HepG2 (cell line): ENCODE data around the gene APBB3. TPM values are rescaled to one million over a fixed set of nuclear protein-coding genes. Genes with fewer than 3 reads are reported as not detected.

ENCODE experiments used
- CENPX ChIP-seq: sonication (generic); formaldehyde crosslinking; IDR thresholded peaks from 2 replicates; pipeline ENCODE4 v1.9.0; 2021; ENCODE audit warnings: mild to moderate bottlenecking, missing genetic modification reagents, moderate library complexity
- HMGA1 ChIP-seq: sonication (generic); formaldehyde crosslinking; conservative IDR thresholded peaks from 2 replicates; pipeline ENCODE4 v1.4.0; 2020; ENCODE audit warnings: missing genetic modification reagents
- HOXD1 ChIP-seq: sonication (generic); formaldehyde crosslinking; IDR thresholded peaks from 2 replicates; pipeline ENCODE4 v1.5.0; 2020; ENCODE audit warnings: missing genetic modification reagents
- JUND ChIP-seq: sonication (generic); formaldehyde crosslinking; IDR thresholded peaks from 2 replicates; pipeline ENCODE4 v1.8.0; 2022; ENCODE audit warnings: mild to moderate bottlenecking, missing genetic modification reagents
- KMT2B ChIP-seq: IDR thresholded peaks from 2 replicates; pipeline ENCODE4 v1.6.1; 2016; ENCODE audit warnings: missing genetic modification reagents, missing compliant biosample characterization
- MXI1 ChIP-seq: IDR thresholded peaks from 3 replicates; pipeline ENCODE4 v1.6.1; 2012; ENCODE audit warnings: low read depth, low read length, inconsistent platforms, borderline replicate concordance
- POLR2A ChIP-seq, 2 experiments: IDR thresholded peaks; 2 replicates each; pipeline ENCODE4 v1.6.1; 2011; ENCODE audit warnings: low read depth in 2 of 2, low read length in 2 of 2, mild to moderate bottlenecking in 1 of 2, moderate library complexity in 1 of 2; ENCODE audit not compliant: insufficient read depth in 1 of 2
- PRMT3 ChIP-seq: sonication (generic); formaldehyde crosslinking; IDR thresholded peaks from 2 replicates; pipeline ENCODE4 v1.8.1; 2022; ENCODE audit warnings: low read depth, mild to moderate bottlenecking, moderate library complexity, missing genetic modification reagents, borderline replicate concordance
- RAD21 ChIP-seq: fragments of 450-650 bp; formaldehyde crosslinking; IDR thresholded peaks from 2 replicates; pipeline ENCODE4 v1.5.0; 2020; ENCODE audit warnings: mild to moderate bottlenecking
- SMYD3 ChIP-seq: sonication (generic); formaldehyde crosslinking; IDR thresholded peaks from 2 replicates; pipeline ENCODE4 v1.8.1; 2023; ENCODE audit warnings: mild to moderate bottlenecking, missing genetic modification reagents
- SRSF9 ChIP-seq: fragments of 200-400 bp; formaldehyde crosslinking; IDR thresholded peaks from 2 replicates; pipeline ENCODE4 v1.6.1; 2018; ENCODE audit warnings: borderline replicate concordance, mild to moderate bottlenecking, low read depth, low read length; ENCODE audit not compliant: insufficient read depth, poor library complexity, severe bottlenecking
- TBX2 ChIP-seq: sonication (generic); formaldehyde crosslinking; IDR thresholded peaks from 2 replicates; pipeline ENCODE4 v1.5.0; 2020; ENCODE audit warnings: missing genetic modification reagents, mild to moderate bottlenecking, borderline replicate concordance
- TCF7 ChIP-seq: sonication (generic); IDR thresholded peaks from 2 replicates; pipeline ENCODE4 v1.6.1; 2016; ENCODE audit warnings: antibody characterized with exemption, low read depth
- TP53 ChIP-seq: sonication (generic); formaldehyde crosslinking; conservative IDR thresholded peaks from 2 replicates; pipeline ENCODE4 v1.4.0; 2020; ENCODE audit warnings: missing genetic modification reagents
- ZEB1 ChIP-seq: IDR thresholded peaks from 2 replicates; pipeline ENCODE4 v1.6.1; 2012; ENCODE audit warnings: mild to moderate bottlenecking, low read depth, inconsistent platforms; ENCODE audit not compliant: insufficient replicate concordance
- ZFP41 ChIP-seq: sonication (generic); formaldehyde crosslinking; IDR thresholded peaks from 2 replicates; pipeline ENCODE4 v1.4.0; 2020; ENCODE audit warnings: mild to moderate bottlenecking, missing genetic modification reagents, borderline replicate concordance
- ZFY ChIP-seq: sonication (generic); formaldehyde crosslinking; IDR thresholded peaks from 2 replicates; pipeline ENCODE4 v1.4.0; 2020; ENCODE audit warnings: missing genetic modification reagents
- ZKSCAN8 ChIP-seq: IDR thresholded peaks from 2 replicates; pipeline ENCODE4 v1.6.1; 2016; ENCODE audit warnings: borderline replicate concordance, missing genetic modification reagents, missing compliant biosample characterization
- ZNF232 ChIP-seq: sonication (generic); formaldehyde crosslinking; IDR thresholded peaks from 2 replicates; pipeline ENCODE4 v1.4.0; 2020; ENCODE audit warnings: missing genetic modification reagents, borderline replicate concordance
- ZNF530 ChIP-seq: sonication (generic); formaldehyde crosslinking; IDR thresholded peaks from 2 replicates; pipeline ENCODE4 v1.5.0; 2020; ENCODE audit warnings: low read depth, mild to moderate bottlenecking, missing genetic modification reagents
- ZNF563 ChIP-seq: sonication (generic); formaldehyde crosslinking; IDR thresholded peaks from 2 replicates; pipeline ENCODE4 v1.8.0; 2022; ENCODE audit warnings: mild to moderate bottlenecking, moderate library complexity, missing genetic modification reagents
- ZNF747 ChIP-seq: sonication (generic); formaldehyde crosslinking; IDR thresholded peaks from 2 replicates; pipeline ENCODE4 v1.8.1; 2023; ENCODE audit warnings: missing genetic modification reagents, mild to moderate bottlenecking, borderline replicate concordance
- polyA plus RNA-seq, 8 experiments: library from polyadenylated mRNA; depleted of rRNA in 3 of 8; stranded (reverse) in 7 of 8; unstranded in 1 of 8; fragments of >200 nt; fragmentation: Illumina TruSeq in 4 of 8; extraction: Trizol in 4 of 8; gene quantifications; 2 replicates each; pipeline versions ENCODE4 v1.2.1 to v1.2.3, GENCODE V29; 2011 to 2016; ENCODE audit warnings: low read depth in 4 of 8, missing spikeins in 1 of 8, mixed read lengths in 1 of 8; ENCODE audit not compliant: insufficient read depth in 1 of 8
- total RNA-seq, 5 experiments: library from RNA; depleted of rRNA; stranded (reverse); fragments of >200 nt; fragmentation: Illumina TruSeq; extraction: Trizol; gene quantifications; 2 replicates each; pipeline ENCODE4 v1.2.3, GENCODE V29; 2016; ENCODE audit warnings: low read depth in 1 of 5
- TF ChIP-seq, protein P1 (sequence below): sonication (generic); formaldehyde crosslinking; IDR thresholded peaks from 2 replicates; pipeline ENCODE4 v1.5.0; 2020; ENCODE audit warnings: missing genetic modification reagents, mild to moderate bottlenecking, borderline replicate concordance
- TF ChIP-seq, protein P2 (sequence below): IDR thresholded peaks from 2 replicates; pipeline ENCODE4 v1.6.1; 2016; ENCODE audit warnings: missing compliant biosample characterization, missing genetic modification reagents, borderline replicate concordance
- TF ChIP-seq, protein P3 (sequence below): sonication (generic); formaldehyde crosslinking; conservative IDR thresholded peaks from 2 replicates; pipeline ENCODE4 v1.4.0; 2020; ENCODE audit warnings: mild to moderate bottlenecking, missing genetic modification reagents, moderate library complexity

The APBB3 gene
- total and polyA plus RNA-seq, 2 of the 13 experiments (the other 11 are each of a cell fraction or from before 2014, with no cell fraction given), result 0.38 to 0.78 TPM

DNA sequence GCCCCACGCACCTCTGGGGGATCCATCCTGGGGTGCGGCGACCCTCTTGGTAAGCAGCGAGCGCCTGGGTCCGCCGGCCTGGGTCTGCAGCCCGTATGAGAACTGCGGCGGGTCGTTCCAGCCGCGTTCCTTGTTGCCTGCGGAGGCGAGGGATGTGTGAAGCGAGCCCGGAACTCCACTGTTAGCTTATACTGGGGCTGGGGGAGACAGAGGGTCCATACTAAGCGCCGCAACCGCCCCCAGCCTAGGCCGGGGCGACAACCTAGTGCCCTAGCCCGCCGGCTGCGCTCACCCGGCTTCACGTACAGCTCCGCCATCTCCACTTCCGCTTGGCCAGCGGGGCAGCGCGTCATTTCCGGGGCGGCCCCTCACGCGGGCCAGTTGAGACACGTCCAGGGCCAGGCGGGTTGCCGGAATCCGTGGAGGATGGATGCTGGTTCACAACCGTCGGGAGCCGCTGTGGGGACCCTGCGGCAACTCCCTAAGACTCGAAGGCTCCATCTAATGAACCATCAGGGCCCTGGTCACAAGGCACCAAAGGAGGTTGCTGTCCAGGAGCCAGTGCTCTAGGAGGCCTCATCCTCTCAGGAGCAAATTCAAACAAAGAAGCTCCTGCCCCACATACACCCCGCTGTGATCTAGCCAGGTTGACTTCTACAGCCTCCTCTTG, 7.1 kb downstream of the APBB3 start, which contains the start of gene SRA1 (continued):
- TF ChIP-seq ZNF563 (CRISPR knock-in tag) (peak; percentile 40; the same call in 1 of the 2 replicates), MXI1 (peak; percentile 58; the same call in 1 of the 3 replicates), TP53 (CRISPR knock-in tag) (peak; percentile 79; the same call in 1 of the 2 replicates), TBX2 (CRISPR knock-in tag) (peak; percentile 66; the same call in 1 of the 2 replicates), POLR2A (IDR thresholded peaks at IDR 0.05; ENCODE audit: insufficient read depth in 1 of 2, low read depth in 2 of 2, low read length in 2 of 2) (peak; percentile 82 to 95), CENPX (no peak), ZNF747 (CRISPR knock-in tag) (peak; percentile 89; the same call in 1 of the 2 replicates), JUND (CRISPR knock-in tag) (0 out of 2 replicates have a peak, but pooled peaks have one; percentile 42), RAD21 (peak; percentile 51), ZEB1 (no peak), KMT2B (CRISPR knock-in tag) (peak; percentile 88), ZKSCAN8 (peak; percentile 49; the same call in 1 of the 2 replicates), ZNF530 (no peak), HOXD1 (CRISPR knock-in tag) (peak; percentile 48; the same call in 1 of the 2 replicates), SRSF9 (no peak), ZNF232 (CRISPR knock-in tag) (no peak), HMGA1 (CRISPR knock-in tag) (no peak), SMYD3 (CRISPR knock-in tag) (no peak), TCF7 (no peak), ZFY (peak; percentile 91), PRMT3 (CRISPR knock-in tag) (no peak), ZFP41 (CRISPR knock-in tag) (no peak)
- TF ChIP-seq, protein P1, sequence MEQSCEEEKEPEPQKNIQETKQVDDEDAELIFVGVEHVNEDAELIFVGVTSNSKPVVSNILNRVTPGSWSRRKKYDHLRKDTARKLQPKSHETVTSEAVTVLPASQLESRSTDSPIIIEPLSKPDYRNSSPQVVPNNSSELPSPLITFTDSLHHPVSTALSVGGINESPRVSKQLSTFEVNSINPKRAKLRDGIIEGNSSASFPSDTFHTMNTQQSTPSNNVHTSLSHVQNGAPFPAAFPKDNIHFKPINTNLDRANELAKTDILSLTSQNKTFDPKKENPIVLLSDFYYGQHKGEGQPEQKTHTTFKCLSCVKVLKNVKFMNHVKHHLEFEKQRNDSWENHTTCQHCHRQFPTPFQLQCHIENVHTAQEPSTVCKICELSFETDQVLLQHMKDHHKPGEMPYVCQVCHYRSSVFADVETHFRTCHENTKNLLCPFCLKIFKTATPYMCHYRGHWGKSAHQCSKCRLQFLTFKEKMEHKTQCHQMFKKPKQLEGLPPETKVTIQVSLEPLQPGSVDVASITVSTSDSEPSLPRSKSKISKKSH (CRISPR knock-in tag), result peak; percentile 60; the same call in 1 of the 2 replicates
- TF ChIP-seq, protein P2, sequence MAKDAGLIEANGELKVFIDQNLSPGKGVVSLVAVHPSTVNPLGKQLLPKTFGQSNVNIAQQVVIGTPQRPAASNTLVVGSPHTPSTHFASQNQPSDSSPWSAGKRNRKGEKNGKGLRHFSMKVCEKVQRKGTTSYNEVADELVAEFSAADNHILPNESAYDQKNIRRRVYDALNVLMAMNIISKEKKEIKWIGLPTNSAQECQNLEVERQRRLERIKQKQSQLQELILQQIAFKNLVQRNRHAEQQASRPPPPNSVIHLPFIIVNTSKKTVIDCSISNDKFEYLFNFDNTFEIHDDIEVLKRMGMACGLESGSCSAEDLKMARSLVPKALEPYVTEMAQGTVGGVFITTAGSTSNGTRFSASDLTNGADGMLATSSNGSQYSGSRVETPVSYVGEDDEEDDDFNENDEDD, result peak; percentile 83; the same call in 1 of the 2 replicates
- TF ChIP-seq, protein P3, sequence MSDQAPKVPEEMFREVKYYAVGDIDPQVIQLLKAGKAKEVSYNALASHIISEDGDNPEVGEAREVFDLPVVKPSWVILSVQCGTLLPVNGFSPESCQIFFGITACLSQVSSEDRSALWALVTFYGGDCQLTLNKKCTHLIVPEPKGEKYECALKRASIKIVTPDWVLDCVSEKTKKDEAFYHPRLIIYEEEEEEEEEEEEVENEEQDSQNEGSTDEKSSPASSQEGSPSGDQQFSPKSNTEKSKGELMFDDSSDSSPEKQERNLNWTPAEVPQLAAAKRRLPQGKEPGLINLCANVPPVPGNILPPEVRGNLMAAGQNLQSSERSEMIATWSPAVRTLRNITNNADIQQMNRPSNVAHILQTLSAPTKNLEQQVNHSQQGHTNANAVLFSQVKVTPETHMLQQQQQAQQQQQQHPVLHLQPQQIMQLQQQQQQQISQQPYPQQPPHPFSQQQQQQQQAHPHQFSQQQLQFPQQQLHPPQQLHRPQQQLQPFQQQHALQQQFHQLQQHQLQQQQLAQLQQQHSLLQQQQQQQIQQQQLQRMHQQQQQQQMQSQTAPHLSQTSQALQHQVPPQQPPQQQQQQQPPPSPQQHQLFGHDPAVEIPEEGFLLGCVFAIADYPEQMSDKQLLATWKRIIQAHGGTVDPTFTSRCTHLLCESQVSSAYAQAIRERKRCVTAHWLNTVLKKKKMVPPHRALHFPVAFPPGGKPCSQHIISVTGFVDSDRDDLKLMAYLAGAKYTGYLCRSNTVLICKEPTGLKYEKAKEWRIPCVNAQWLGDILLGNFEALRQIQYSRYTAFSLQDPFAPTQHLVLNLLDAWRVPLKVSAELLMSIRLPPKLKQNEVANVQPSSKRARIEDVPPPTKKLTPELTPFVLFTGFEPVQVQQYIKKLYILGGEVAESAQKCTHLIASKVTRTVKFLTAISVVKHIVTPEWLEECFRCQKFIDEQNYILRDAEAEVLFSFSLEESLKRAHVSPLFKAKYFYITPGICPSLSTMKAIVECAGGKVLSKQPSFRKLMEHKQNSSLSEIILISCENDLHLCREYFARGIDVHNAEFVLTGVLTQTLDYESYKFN (CRISPR knock-in tag), result no peak
